ENCODE data around the gene ZNF280B. TPM values are rescaled to one million over a fixed set of nuclear protein-coding genes. Genes with fewer than 3 reads are reported as not detected.
"Not testable (repeated sequence)": the region's sequence is repeated elsewhere in the genome, so short reads cannot be mapped to it uniquely, and the experiment has no call there.

ZNF280B gene
- total and polyA plus RNA-seq, 2 of the 13 experiments (the other 11 are each of a cell fraction or from before 2014, with no cell fraction given): 3.7 to 3.9 TPM

GRCh38 chr22:22532547-22533071, 24.1 kb upstream of the ZNF280B start:
- ATAC-seq; DNase-seq (ENCODE audit: low spot score); H3K36me3 ChIP-seq (replicated peaks in 1 of 2; ENCODE audit: control insufficient read depth in 1 of 2, insufficient read depth in 2 of 2, low read length in 2 of 2); H3K27ac ChIP-seq (ENCODE audit: extremely low read length, insufficient read depth, low read length); H4K20me1 ChIP-seq (ENCODE audit: insufficient read depth, low read length); POLR2A ChIA-PET; H3K9ac ChIP-seq (ENCODE audit: insufficient read depth, low read depth, low read length); intact Hi-C loops (cut with micrococcal nuclease; ENCODE audit: unreplicated experiment); BruUV-seq (replicated peaks); in situ Hi-C loops (cut with HindIII; ENCODE audit: extremely low pct_ligation_motif_present, low pct_unique_long_range_greater_than_20kb); H3K9me3 ChIP-seq (ENCODE audit: low read length); H3K79me2 ChIP-seq (ENCODE audit: insufficient read depth, low read length); FAIRE-seq; H2AFZ ChIP-seq (ENCODE audit: low read length); CTCF ChIA-PET (ENCODE audit: low intra/inter-chr PET ratio, low total read pairs); H3K27me3 ChIP-seq (ENCODE audit: control insufficient read depth in 1 of 2, insufficient read depth in 2 of 2, low read length in 2 of 2); H3K4me1 ChIP-seq (ENCODE audit: insufficient read depth, low read length); H3K4me3 ChIP-seq (replicated peaks in 1 of 3; ENCODE audit: insufficient read depth in 1 of 3, low read depth in 2 of 3, low read length in 3 of 3); H3K4me2 ChIP-seq (ENCODE audit: low read depth, low read length): not testable (repeated sequence)
- 41% methylated on average over 12 of the region's 12 CpGs for WGBS (ENCODE audit: low lambda C conversion rate)

DNA sequence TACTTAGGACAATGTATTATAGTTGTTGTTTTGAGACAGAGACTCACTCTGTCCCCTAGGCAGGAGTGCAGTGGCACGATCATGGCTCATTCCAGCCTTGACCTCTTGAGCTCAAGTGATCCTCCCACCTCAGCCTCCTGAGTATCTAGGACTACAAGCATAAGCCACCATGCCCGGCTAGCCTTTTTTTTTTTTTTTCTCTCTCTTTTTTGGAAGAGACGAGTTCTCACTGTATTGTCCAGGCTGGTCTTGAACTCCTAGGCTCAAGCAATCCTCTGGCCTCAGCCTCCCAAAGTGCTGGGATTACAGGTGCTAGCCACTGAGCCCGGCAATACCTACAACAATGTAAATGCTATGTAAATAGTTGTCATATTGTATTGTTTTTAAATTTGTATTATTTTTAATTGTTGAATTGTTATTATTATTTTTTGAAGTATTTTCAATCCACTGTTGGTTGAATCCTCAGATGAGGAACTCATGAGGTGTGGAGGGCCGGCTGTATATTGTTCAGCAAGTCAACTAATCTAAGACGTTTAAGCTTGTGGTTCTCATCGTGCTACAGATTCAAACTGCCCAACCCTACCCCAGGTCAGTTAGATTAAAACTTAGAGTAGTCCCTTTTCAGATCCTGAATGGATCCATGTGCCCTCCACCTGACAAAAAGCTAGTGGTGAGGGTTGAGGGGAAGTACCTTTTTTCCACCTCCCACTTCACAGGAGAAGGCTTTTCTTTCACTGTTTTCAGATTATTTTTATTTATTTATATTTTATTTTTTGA, 23.4 kb upstream of the ZNF280B start:
- no peak overlapping the region for H3K27ac ChIP-seq (ENCODE audit: extremely low read length, insufficient read depth, low read length)
- H4K20me1 ChIP-seq (ENCODE audit: insufficient read depth, low read length): no peaks in the 10 kb centered on the region
- CTCF ChIA-PET (ENCODE audit: low intra/inter-chr PET ratio, low total read pairs): no interaction called here
- FAIRE-seq: no peak
- H3K9ac ChIP-seq (ENCODE audit: insufficient read depth, low read depth, low read length): no peak overlapping the region
- no peaks in the 10 kb centered on the region for H3K36me3 ChIP-seq (replicated peaks in 1 of 2; ENCODE audit: control insufficient read depth in 1 of 2, insufficient read depth in 2 of 2, low read length in 2 of 2)
- intact Hi-C loops (cut with micrococcal nuclease; ENCODE audit: unreplicated experiment) (no loop called here), in situ Hi-C loops (cut with HindIII; ENCODE audit: extremely low pct_ligation_motif_present, low pct_unique_long_range_greater_than_20kb) (no loop called here)
- ATAC-seq: no peak
- H2AFZ ChIP-seq (ENCODE audit: low read length): no peak overlapping the region
- DNase-seq (ENCODE audit: low spot score): no peak
- H3K4me1 ChIP-seq (ENCODE audit: insufficient read depth, low read length): no peaks in the 10 kb centered on the region
- no peak overlapping the region for H3K4me2 ChIP-seq (ENCODE audit: low read depth, low read length)
- 13% methylated on average over 7 of the region's 7 CpGs for WGBS (ENCODE audit: low lambda C conversion rate)
- no peak overlapping the region for H3K4me3 ChIP-seq (replicated peaks in 1 of 3; ENCODE audit: insufficient read depth in 1 of 3, low read depth in 2 of 3, low read length in 3 of 3)
- H3K79me2 ChIP-seq (ENCODE audit: insufficient read depth, low read length): no peaks in the 10 kb centered on the region
- no TSS peak for BruUV-seq (replicated peaks)
- 0 out of 5 replicates have a peak, but pooled peaks cover 0 to 3% of the 10 kb centered on the region in 2 experiments for H3K27me3 ChIP-seq (ENCODE audit: control insufficient read depth in 1 of 2, insufficient read depth in 2 of 2, low read length in 2 of 2)
- no peaks in the 10 kb centered on the region for H3K9me3 ChIP-seq (ENCODE audit: low read length)
- POLR2A ChIA-PET: no interaction called here
- TF ChIP-seq, protein P1, sequence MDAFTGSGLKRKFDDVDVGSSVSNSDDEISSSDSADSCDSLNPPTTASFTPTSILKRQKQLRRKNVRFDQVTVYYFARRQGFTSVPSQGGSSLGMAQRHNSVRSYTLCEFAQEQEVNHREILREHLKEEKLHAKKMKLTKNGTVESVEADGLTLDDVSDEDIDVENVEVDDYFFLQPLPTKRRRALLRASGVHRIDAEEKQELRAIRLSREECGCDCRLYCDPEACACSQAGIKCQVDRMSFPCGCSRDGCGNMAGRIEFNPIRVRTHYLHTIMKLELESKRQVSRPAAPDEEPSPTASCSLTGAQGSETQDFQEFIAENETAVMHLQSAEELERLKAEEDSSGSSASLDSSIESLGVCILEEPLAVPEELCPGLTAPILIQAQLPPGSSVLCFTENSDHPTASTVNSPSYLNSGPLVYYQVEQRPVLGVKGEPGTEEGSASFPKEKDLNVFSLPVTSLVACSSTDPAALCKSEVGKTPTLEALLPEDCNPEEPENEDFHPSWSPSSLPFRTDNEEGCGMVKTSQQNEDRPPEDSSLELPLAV (CRISPR knock-in tag; conservative IDR thresholded peaks at IDR 0.05; ENCODE audit: low read depth): no peak
- no peak for TF ChIP-seq SRSF1 (optimal IDR thresholded peaks at IDR 0.05; ENCODE audit: low read depth, low read length)
- no peak for TF ChIP-seq ZNF160 (CRISPR knock-in tag; IDR thresholded peaks at IDR 0.05)
- TF ChIP-seq ZNF672 (CRISPR knock-in tag; IDR thresholded peaks at IDR 0.05): no peak
- no peak for TF ChIP-seq KLF11 (CRISPR knock-in tag; IDR thresholded peaks at IDR 0.05)
- no peak for TF ChIP-seq YEATS2 (CRISPR knock-in tag; IDR thresholded peaks at IDR 0.05; ENCODE audit: borderline replicate concordance)
- no peak for TF ChIP-seq ATAD3A (CRISPR knock-in tag; IDR thresholded peaks at IDR 0.05)
- TF ChIP-seq ZNF17 (CRISPR knock-in tag; IDR thresholded peaks at IDR 0.05): no peak
- TF ChIP-seq NBN (conservative IDR thresholded peaks at IDR 0.05): no peak
- no peak for TF ChIP-seq ZNF629 (CRISPR knock-in tag; conservative IDR thresholded peaks at IDR 0.05)
- TF ChIP-seq, protein P2, sequence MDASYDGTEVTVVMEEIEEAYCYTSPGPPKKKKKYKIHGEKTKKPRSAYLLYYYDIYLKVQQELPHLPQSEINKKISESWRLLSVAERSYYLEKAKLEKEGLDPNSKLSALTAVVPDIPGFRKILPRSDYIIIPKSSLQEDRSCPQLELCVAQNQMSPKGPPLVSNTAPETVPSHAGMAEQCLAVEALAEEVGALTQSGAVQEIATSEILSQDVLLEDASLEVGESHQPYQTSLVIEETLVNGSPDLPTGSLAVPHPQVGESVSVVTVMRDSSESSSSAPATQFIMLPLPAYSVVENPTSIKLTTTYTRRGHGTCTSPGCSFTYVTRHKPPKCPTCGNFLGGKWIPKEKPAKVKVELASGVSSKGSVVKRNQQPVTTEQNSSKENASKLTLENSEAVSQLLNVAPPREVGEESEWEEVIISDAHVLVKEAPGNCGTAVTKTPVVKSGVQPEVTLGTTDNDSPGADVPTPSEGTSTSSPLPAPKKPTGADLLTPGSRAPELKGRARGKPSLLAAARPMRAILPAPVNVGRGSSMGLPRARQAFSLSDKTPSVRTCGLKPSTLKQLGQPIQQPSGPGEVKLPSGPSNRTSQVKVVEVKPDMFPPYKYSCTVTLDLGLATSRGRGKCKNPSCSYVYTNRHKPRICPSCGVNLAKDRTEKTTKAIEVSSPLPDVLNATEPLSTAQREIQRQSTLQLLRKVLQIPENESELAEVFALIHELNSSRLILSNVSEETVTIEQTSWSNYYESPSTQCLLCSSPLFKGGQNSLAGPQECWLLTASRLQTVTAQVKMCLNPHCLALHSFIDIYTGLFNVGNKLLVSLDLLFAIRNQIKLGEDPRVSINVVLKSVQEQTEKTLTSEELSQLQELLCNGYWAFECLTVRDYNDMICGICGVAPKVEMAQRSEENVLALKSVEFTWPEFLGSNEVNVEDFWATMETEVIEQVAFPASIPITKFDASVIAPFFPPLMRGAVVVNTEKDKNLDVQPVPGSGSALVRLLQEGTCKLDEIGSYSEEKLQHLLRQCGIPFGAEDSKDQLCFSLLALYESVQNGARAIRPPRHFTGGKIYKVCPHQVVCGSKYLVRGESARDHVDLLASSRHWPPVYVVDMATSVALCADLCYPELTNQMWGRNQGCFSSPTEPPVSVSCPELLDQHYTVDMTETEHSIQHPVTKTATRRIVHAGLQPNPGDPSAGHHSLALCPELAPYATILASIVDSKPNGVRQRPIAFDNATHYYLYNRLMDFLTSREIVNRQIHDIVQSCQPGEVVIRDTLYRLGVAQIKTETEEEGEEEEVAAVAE (CRISPR knock-in tag; IDR thresholded peaks at IDR 0.05; ENCODE audit: borderline replicate concordance): no peak
- TF ChIP-seq TRIM24 (CRISPR knock-in tag; IDR thresholded peaks at IDR 0.05): no peak
- TF ChIP-seq ZBTB3 (CRISPR knock-in tag; IDR thresholded peaks at IDR 0.05; ENCODE audit: borderline replicate concordance, low read depth): no peak

All from HepG2 (cell line).